H54 (cell line): ENCODE measurements around the gene ZNF343.

Experiments used
- DNase-seq: peaks from one replicate; pipeline ENCODE4 v3.0.0; 2011; ENCODE audit warnings: low spot score, mixed read lengths; ENCODE audit not compliant: insufficient read length
- FAIRE-seq: peaks from 3 replicates; lab custom pipeline; 2011; peaks lifted over from hg19 to GRCh38; lab: Jason Lieb, UNC
- POLR2A ChIP-seq: IDR thresholded peaks from 2 replicates; pipeline ENCODE4 v1.6.1; 2011; ENCODE audit warnings: low read depth, mild to moderate bottlenecking, low read length

The ZNF343 gene

GRCh38 chr20:2473516-2473915, 35.2 kb downstream of the ZNF343 start:
- FAIRE-seq (no peak), DNase-seq (no peak)
- no peak for TF ChIP-seq POLR2A

DNA sequence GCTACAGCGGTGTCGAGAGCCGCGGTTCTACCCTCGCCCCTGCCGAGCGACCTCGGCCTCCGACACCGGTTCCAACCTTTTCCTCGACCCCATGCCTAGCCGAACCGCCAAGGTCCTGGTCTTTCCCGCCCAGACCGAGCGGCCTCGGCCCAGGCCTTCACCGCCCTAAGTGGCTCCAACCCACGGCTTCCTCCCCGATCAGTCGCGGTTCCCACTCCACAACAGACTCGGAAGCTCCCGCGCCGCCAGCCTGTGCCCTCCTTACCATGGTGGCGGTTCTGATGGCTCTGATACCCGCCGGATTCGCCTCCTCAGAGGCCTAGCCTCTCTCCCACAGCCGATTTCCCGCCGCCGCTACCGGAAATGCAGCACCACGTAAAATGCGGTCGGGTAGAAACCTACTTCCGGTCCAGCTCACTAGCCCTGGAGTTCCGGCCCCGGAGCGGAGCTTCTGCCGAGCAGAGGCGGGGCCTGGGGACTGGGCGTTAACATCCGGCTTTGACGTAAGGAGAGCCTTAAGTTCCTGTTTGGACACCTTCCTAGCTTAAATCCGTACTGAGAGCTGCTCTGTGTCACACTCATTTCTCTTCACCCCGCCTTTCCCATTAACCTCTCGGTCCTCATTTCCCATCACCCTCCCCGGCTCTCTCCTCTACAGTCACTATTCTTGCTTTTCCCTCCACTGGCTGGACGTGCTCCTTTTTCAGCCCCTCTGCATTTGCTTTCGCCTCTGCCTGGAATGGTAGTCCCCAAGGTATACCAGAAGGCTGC, 38.1 kb downstream of the ZNF343 start, which contains the start of gene SNRPB:
TSS of gene SNRPB (minus strand) at position 367 of the 771 bp plus-strand sequence. CDS start at position 268, 99 bp downstream.
- peak; percentile 79 for TF ChIP-seq POLR2A
- FAIRE-seq, result peak; percentile 86

DNA sequence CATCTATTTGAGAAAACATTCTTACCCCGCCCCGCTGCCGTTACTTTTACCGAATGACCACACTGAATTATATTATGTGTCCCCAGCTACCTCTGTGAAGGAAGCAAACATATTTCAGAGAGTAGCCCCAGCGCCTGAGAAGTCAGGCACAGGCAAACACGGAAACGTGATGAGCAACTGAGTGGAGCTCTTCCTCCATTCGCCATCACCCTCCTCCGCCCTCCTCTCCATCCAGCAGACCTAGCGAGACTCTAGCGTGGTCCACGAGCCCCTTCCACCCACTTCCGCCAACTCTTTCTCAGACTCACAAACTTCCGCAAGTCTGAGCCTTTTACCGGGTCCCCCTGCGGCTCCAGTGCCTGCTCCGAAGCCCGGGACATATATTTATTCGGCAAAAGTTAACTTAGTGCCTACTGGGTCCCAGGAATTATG, 38.7 kb downstream of the ZNF343 start:
- 0 out of 2 replicates have a peak, but pooled peaks have one; percentile 14 for TF ChIP-seq POLR2A
- FAIRE-seq (no peak), DNase-seq (peak; percentile 41)

More for the DNA sequence above, 38.1 kb downstream of the ZNF343 start, which contains the start of gene SNRPB:
- peak; percentile 83 for DNase-seq

DNA sequence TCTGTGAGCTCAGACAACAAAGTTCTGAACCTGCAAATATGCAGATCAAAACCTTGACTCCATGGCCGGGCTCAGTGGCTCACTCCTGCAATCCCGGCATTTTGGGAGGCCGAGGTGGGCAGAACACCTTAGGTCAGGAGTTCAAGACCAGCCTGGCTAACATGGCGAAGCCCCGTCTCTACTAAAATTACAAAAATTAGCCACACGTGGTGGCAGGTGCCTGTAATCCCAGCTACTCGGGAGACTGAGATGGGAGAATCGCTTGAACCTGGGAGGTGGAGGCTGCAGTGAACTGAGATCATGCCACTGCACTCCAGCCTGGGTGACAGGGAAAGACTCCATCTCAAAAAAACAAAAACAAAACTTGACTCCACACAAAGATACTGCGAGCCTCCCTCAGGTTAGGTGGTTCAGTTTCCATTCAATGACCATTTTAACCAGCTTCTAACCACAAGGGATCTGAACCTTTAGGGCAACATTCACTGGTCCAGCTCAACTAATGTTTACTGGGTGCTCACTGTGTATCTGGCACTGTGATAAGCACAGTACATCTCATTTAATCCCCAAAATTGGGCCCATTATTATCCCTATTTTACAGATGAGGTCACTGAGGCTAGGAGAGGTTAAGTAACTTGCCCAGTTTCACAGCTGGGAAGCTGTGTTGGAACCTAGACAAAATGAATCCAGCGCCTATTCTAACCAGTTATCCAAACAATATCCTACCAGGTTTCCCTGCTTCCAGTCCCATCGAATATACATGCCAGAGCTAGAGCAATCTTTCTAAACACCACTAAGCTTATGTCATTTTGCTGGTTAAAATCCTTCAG, 39.9 kb downstream of the ZNF343 start:
- FAIRE-seq (no peak), DNase-seq (no peak)
- no peak for TF ChIP-seq POLR2A

DNA sequence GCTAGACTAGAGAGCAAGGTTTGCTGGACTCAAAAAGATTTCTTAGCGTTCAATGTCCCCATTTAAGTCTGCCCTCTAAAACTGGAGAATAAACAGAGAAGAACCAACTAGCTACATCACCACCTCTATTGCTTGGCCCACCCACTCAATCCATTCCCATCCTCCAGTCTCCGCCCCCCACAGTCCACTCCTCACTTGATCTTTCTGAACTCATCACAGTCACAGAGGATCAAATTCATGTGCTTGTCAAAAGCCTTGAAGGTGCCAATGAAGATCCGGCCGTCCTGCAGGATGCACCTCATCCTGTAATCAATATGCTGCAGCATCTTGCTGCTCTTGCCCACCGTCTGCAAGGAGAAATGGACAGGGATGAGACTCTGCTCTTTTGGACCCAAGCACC, 41.3 kb downstream of the ZNF343 start:
- FAIRE-seq, result no peak
- no peak for TF ChIP-seq POLR2A
- DNase-seq, result no peak

DNA sequence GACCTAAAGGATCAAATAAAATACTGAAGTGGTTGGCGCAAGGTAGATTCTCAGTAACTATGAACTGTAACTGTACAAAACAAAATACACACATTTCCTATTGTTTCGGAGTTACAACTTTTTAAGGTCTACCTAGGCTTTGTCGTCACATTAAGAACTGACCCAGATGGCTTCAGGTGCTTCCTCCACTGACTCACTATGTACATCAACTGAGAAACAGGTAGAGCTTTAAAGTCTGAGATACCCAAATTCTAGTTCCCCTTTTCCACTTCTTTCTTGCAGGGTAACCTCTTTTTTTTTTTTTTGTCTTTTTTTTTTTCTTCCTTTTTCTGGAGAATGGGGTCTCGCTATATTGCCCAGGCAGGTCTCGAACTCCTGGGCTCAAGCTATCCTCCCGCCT, 43.6 kb downstream of the ZNF343 start:
- FAIRE-seq (no peak), DNase-seq (no peak)
- TF ChIP-seq POLR2A, result no peak

- no peak for DNase-seq
- no peak for TF ChIP-seq POLR2A
- FAIRE-seq, result no peak
These were observed 44.9 kb downstream of the ZNF343 start for GRCh38 chr20:2463616-2464365.

- DNase-seq, result no peak
- no peak for TF ChIP-seq POLR2A
- no peak for FAIRE-seq
These were observed 46.2 kb downstream of the ZNF343 start for GRCh38 chr20:2462484-2462883.

DNA sequence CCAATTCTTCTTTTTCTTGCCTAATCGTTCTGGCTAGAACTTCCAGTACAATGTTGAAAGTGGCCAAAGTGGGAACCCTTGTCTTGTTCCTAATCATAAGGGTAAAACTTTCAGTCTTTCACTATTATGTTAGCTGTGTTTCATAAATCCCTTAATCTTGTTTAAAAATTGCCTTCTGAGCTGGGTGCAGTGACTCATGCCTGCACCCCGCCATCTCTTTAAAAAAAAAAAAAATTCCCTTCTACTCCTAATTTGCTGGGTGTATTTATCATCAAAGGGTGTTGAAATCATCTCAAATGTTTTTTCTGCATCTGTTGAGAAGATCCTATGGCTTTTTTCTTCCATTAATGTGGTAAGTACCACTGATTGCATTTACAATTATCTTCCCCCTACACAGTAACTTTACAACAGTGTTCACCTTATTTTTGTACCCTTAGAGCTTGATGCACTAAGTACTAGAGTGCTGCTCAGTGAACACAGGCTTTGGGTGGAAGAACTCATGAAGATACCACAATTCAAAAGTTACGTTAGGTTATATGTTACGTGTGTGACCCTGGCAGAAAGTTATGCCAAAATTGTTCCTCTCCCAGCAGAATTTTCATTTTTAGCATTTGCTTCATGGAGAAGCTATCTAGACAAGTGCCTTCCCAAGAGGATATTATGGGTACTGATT, 47.8 kb downstream of the ZNF343 start:
- DNase-seq (no peak), FAIRE-seq (no peak)
- no peak for TF ChIP-seq POLR2A

GRCh38 chr20:2459981-2460751, 48.5 kb downstream of the ZNF343 start:
- TF ChIP-seq POLR2A, result no peak
- DNase-seq (no peak), FAIRE-seq (no peak)

DNA sequence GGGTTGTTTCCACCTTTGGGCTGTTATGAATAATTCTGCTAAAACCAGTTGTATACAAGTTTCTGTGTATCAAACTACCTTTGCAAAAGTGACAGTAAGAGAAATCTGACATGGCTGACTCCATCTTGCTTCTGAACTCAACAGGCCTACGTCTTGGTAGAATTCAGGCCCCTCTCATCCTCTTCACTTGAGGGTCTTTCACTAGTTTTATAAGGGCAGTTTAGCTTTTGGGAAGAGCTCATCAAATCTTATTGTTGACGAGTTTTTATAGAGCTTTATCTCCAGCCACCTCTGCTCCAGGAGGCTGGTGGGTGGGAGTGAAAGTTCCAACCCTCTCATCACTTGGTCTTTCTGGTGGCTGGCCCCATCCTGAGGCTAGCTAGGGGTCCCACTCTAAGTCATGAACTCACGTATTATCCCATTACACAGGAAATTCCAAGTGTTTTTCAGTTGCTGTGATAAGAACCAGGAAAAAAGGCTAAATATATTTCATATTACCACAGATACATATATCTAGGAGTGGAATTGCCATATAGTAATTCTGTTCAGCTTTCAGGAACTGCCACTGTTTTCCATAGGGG, 49.7 kb downstream of the ZNF343 start:
- FAIRE-seq, result no peak
- TF ChIP-seq POLR2A, result no peak
- DNase-seq, result no peak
